HG02870 (cell line): ENCODE data around the gene SLC45A2.
A peak's percentile ranks its signal among the peaks of the same experiment; 100 is the strongest.
"Not testable (repeated sequence)": the region's sequence is repeated elsewhere in the genome, so short reads cannot be mapped to it uniquely, and the experiment has no call there.

Experiments used
- ATAC-seq: cut with Tn5 transposase; IDR thresholded peaks from one replicate; pipeline ENCODE4 v1.9.1; 2021; ENCODE audit warnings: mild to moderate bottlenecking, moderate library complexity; ENCODE audit not compliant: unreplicated experiment

The SLC45A2 gene

DNA sequence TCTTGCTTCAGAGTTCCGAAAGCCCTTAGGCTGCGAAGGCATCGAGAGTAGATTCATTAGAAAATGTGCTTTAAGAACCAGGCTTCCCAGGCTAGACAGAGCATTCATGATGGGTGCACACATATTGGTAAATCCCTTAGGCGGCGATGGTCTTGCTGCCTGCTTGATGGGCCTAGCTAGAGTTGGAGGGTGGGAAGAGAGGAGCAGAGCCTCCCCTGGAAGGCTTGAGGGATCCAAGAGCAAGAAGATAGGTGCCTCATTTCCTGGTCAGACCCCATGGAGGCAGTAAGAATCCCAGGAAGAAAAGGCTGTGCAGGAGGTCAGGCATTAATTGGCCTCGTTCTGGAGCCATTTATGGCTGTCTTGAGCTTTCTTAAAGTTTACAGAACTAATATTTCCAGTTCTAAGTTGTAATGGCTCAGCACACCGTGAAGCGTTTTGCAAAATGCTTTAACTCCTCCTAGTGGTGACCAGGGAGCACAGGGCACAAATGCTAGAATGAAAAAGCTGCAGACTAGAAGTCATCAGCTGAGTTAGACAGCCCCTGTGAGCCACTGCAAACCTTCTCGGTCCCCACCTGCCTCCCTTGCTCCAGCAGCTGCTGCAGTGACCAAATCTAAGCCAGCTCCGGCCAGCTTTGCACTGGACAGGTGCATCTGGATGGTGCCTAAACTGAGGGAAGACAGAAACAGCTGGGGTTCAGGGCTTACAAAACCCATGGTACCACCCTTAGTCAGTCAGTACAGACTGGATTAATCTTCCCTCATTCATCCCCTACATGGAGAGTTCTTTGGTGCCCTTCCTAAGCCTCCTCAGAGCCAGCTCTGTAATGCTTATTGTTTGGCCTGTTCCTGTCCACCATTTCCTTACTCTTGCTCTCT, 14.7 kb downstream of the SLC45A2 start:
- no peak for ATAC-seq

DNA sequence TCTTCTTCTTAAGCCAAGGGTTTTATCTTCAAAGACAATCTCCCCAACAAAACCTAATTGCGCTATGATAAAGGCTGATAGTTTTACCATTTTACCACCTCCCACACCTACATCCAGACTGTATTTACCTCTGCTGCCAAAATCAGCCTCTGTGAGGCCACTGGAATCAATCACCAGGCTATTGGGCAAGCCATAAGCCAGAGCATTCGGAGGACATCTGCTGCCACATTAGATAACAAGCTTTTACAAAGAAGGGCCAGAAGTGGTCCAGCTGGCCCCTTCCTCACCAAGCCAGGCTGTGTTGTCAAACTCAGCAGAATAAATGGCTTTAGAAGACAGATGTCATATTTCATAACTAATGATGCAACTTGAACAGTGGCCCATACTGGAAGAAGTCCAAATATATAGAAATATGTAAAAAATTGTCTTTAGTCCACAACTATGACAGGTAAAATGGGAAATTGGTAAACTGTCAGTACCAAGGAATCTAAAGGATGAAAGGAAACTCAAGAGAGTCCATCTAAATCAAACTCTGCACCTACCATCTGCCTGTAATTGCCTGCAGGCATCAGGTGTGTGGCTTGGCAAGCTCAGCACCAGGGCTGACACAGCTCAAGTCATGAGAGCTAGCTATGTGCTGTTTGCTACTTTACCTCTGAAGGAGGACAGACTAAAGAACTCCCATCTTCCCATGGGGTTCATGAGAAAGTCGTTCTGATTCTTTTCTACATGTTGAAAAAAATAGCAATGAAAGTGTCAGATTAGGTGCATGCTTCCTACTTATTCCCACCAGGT, 16.1 kb downstream of the SLC45A2 start:
- no peak for ATAC-seq

GRCh38 chr5:33966805-33967204, 17.7 kb downstream of the SLC45A2 start:
- no peak for ATAC-seq

GRCh38 chr5:33964132-33964700, 20.3 kb downstream of the SLC45A2 start:
- ATAC-seq = peak; percentile 63

DNA sequence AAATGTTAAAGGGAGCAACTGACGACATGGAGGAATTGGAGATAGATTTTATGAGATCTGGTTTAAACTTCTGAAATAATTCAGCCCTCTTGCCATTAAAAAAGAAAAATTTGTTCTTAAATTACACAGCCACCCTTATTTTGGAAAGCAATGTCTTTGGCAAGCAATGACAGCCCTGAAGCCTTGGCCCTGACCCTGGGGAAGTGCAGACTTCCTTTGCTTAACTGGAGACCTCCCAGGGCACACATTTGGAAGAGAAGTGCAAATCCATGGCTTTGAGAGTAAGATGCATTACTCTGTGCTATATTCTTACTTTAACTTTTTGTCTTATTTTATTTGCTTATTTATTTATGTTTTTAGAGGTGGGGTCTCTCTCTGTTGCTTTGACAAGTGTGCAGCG, 26.3 kb downstream of the SLC45A2 start:
- no peak for ATAC-seq

- ATAC-seq = no peak
Observed at GRCh38 chr5:33957577-33958150, 26.8 kb downstream of the SLC45A2 start.

- not testable (repeated sequence) for ATAC-seq
Observed at GRCh38 chr5:33952175-33952574, 32.3 kb downstream of the SLC45A2 start.

GRCh38 chr5:33944543-33945132, 39.9 kb downstream of the SLC45A2 start:
- ATAC-seq = no peak

DNA sequence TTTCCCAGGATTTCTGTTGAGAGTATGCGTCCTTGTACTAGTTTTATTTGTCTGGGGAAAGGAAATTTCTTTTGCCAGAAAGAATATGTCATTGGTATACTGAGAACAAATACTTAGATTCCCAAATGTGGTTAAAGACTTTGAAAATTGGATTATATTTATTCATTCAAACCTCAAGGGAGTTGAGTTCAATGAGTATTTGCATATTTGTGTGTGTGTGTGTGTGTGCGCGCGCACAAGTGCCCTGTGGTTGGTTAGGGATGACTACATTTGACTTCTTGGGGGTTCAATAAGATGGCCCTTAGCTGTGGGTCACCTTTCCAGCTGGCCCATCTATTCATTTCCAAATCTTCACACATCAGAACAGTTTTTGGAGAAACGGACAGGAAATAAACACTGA, 43.4 kb downstream of the SLC45A2 start:
- no peak for ATAC-seq

DNA sequence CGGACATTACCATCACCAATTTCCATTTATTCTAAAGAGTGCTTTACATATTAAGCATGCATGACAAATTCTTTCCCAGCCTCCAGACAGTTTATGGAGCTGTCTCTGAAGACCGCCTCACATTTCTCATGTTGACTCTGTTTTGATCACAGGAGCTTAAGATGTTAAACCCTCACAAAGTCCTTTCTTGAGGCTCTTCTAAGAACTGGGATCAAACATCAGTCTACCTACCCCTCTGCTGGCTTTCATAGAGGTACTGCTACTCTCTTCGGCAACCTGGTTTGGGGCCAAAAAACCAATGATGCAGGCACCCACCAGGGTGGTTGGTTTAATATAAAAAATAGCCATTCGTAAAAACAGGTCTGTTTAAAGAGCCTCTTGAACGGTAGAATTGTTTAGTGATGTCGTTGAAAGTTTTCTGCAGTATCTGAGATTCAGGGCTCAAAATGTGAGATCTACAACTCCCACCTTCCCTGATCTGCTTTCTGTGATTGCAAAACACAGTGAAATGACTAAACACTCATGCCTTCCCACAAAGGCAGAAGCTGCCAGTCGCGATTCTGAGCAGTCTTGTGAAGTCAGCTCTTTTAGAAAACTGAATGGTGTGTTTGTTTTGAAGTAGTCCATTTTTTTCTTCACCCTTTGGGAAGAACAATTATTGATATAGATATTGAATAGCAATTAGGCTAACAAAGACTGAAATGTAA, 44.8 kb downstream of the SLC45A2 start:
- ATAC-seq = no peak

DNA sequence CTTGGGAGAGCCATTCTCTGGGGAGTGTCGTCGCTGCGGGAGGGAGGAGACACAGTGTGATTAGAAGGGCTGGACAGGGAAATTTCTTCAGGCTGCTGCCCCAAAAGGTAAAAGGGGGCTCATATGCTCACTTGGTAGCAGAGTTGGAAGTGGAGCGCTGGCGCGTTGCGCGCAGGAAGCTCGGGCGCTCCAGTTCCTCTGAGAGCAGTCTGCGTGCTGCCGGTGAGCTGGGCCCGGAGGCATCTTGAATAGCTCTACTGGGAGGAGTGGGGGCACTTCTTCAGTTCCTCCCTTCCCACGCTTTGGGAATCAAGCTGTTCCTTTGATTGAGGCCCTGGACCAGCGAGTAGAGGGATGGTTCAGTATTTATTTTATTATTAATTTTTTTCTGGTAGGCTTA, 45.6 kb downstream of the SLC45A2 start:
- ATAC-seq = no peak

- no peak for ATAC-seq
Observed at GRCh38 chr5:33938507-33938796, 46.0 kb downstream of the SLC45A2 start.

DNA sequence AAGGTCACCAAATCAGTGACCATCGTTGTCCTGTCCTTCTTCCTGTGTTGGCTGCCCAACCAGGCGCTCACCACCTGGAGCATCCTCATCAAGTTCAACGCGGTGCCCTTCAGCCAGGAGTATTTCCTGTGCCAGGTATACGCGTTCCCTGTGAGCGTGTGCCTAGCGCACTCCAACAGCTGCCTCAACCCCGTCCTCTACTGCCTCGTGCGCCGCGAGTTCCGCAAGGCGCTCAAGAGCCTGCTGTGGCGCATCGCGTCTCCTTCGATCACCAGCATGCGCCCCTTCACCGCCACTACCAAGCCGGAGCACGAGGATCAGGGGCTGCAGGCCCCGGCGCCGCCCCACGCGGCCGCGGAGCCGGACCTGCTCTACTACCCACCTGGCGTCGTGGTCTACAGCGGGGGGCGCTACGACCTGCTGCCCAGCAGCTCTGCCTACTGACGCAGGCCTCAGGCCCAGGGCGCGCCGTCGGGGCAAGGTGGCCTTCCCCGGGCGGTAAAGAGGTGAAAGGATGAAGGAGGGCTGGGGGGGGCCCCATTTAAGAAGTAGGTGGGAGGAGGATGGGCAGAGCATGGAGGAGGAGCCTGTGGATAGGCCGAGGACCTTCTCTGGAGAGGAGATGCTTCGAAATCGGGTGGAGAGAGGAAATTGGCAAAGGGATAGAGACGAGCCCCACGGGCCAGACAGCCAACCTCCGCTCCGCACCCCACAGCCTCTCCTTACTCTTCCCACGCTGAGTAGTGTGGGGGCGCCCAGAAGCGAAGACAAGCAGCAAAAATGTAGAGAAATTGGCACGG, 46.6 kb downstream of the SLC45A2 start:
- no peak for ATAC-seq

GRCh38 chr5:33937017-33937706, 47.3 kb downstream of the SLC45A2 start:
- ATAC-seq = no peak

- ATAC-seq = no peak
Observed at GRCh38 chr5:33936381-33937016, 48.0 kb downstream of the SLC45A2 start, which contains the start of gene RXFP3. RXFP3 (plus strand) TSS chr5:33936386; CDS start chr5:33936741, 355 bp downstream.

GRCh38 chr5:33936004-33936380, 48.5 kb downstream of the SLC45A2 start:
- no peak for ATAC-seq

GRCh38 chr5:33934176-33934575, 50.3 kb downstream of the SLC45A2 start:
- peak; percentile 24 for ATAC-seq

- ATAC-seq = peak; percentile 90
Observed at GRCh38 chr5:33933723-33934169, 50.7 kb downstream of the SLC45A2 start.
